Calu3 (cell line): Measurements from ENCODE around the gene APBA1. TPM values are rescaled to one million over a fixed set of nuclear protein-coding genes. Genes with fewer than 3 reads are reported as not detected.

Experiments used
- BruUV-seq: library from RNA; stranded (reverse); fragments of 400-500 nt; replicated peaks from 2 replicates; lab custom pipeline; 2021; lab: Mats Ljungman, UMichigan
- CTCF ChIA-PET: fragments of 300-600 bp; sonication (Branson Sonifier 250); formaldehyde crosslinking; loops from one replicate; lab custom pipeline; 2022; ENCODE audit warnings: antibody characterized with exemption; lab: Charles Lee
- DNase-seq: peaks from one replicate; pipeline ENCODE4 v3.0.0; 2022
- H3K27ac Mint-ChIP-seq: one replicate; pipeline ENCODE4 v1.8.0; 2022; ENCODE audit warnings: mixed read lengths; ENCODE audit not compliant: unreplicated experiment
- H3K27me3 Mint-ChIP-seq: one replicate; pipeline ENCODE4 v1.8.0; 2022; ENCODE audit warnings: mixed read lengths; ENCODE audit not compliant: unreplicated experiment
- H3K36me3 Mint-ChIP-seq: one replicate; pipeline ENCODE4 v1.8.0; 2022; ENCODE audit warnings: mild to moderate bottlenecking, moderate library complexity, mixed read lengths; ENCODE audit not compliant: insufficient read depth, unreplicated experiment
- H3K4me1 Mint-ChIP-seq: one replicate; pipeline ENCODE4 v1.8.0; 2022; ENCODE audit warnings: mild to moderate bottlenecking, low read depth, mixed read lengths; ENCODE audit not compliant: unreplicated experiment
- H3K4me3 Mint-ChIP-seq: one replicate; pipeline ENCODE4 v1.8.0; 2022; ENCODE audit warnings: mild to moderate bottlenecking, low read depth, moderate library complexity, mixed read lengths; ENCODE audit not compliant: unreplicated experiment
- H3K9me3 Mint-ChIP-seq: one replicate; pipeline ENCODE4 v1.8.0; 2022; ENCODE audit warnings: low read depth, mixed read lengths; ENCODE audit not compliant: unreplicated experiment
- CTCF ChIP-seq: fragments of 200-600 bp; IDR thresholded peaks from one replicate; pipeline ENCODE4 v1.8.0; 2022; ENCODE audit warnings: antibody characterized with exemption; ENCODE audit not compliant: unreplicated experiment
- intact Hi-C: fragments of 100-400 bp; cut with micrococcal nuclease; formaldehyde crosslinking; loops from one replicate; pipeline ENCODE4 v1.10.0; 2022; ENCODE audit not compliant: unreplicated experiment
- total RNA-seq: library from RNA; stranded (reverse); gene quantifications from 2 replicates; pipeline ENCODE4 v1.2.3, GENCODE V29; 2022

Gene APBA1
- total RNA-seq, 1 experiment from 2014 or later: 4.4 TPM

- Mint-ChIP-seq H3K4me1 (peaks cover 24% of the 10 kb centered on the region), H3K4me3 (no peak overlapping the region), H3K27me3 (no peaks in the 10 kb centered on the region), H3K9me3 (no peaks in the 10 kb centered on the region), H3K27ac (no peak overlapping the region), H3K36me3 (no peaks in the 10 kb centered on the region)
- DNase-seq: no peak
- CTCF ChIA-PET: no interaction called here
- no peak for TF ChIP-seq CTCF
- intact Hi-C loops: no loop called here
- no TSS peak for BruUV-seq
Observed at GRCh38 chr9:69579032-69579758, 93.0 kb downstream of the APBA1 start.

GRCh38 chr9:69578026-69578425, 94.1 kb downstream of the APBA1 start:
- no peaks in the 10 kb centered on the region for H3K36me3 Mint-ChIP-seq
- H3K27me3 Mint-ChIP-seq: no peaks in the 10 kb centered on the region
- H3K27ac Mint-ChIP-seq: no peak overlapping the region
- BruUV-seq: no TSS peak
- no peak for DNase-seq
- H3K4me3 Mint-ChIP-seq: no peak overlapping the region
- no peaks in the 10 kb centered on the region for H3K9me3 Mint-ChIP-seq
- peaks cover 24% of the 10 kb centered on the region for H3K4me1 Mint-ChIP-seq
- TF ChIP-seq CTCF: no peak
- CTCF ChIA-PET: no interaction called here
- intact Hi-C loops: no loop called here

- intact Hi-C loops: no loop called here
- H3K9me3 Mint-ChIP-seq: no peaks in the 10 kb centered on the region
- TF ChIP-seq CTCF: no peak
- DNase-seq: no peak
- H3K4me3 Mint-ChIP-seq: no peak overlapping the region
- H3K27me3 Mint-ChIP-seq: no peaks in the 10 kb centered on the region
- CTCF ChIA-PET: no interaction called here
- BruUV-seq: no TSS peak
- no peak overlapping the region for H3K27ac Mint-ChIP-seq
- peaks cover 15% of the 10 kb centered on the region for H3K4me1 Mint-ChIP-seq
- H3K36me3 Mint-ChIP-seq: no peaks in the 10 kb centered on the region
Observed at GRCh38 chr9:69577123-69577522, 95.0 kb downstream of the APBA1 start.

GRCh38 chr9:69574057-69574456, 98.1 kb downstream of the APBA1 start:
- BruUV-seq: no TSS peak
- Mint-ChIP-seq H3K27ac (no peak overlapping the region), H3K9me3 (no peaks in the 10 kb centered on the region), H3K4me1 (peaks cover 26% of the 10 kb centered on the region), H3K27me3 (no peaks in the 10 kb centered on the region), H3K4me3 (no peak overlapping the region), H3K36me3 (no peaks in the 10 kb centered on the region)
- no peak for DNase-seq
- CTCF ChIA-PET: no interaction called here
- TF ChIP-seq CTCF: no peak
- intact Hi-C loops: no loop called here
